ENCODE results near the gene EXOC3L2.

The EXOC3L2 gene

GRCh38 chr19:45223879-45224278 is 21.3 kb downstream of the EXOC3L2 start:
- in situ Hi-C loops (cut with MboI; ENCODE audit: low sequenced_read_pairs): no loop called here

GRCh38 chr19:45222724-45223123 is 22.5 kb downstream of the EXOC3L2 start:
- in situ Hi-C loops (cut with MboI; ENCODE audit: low sequenced_read_pairs): no loop called here

GRCh38 chr19:45218911-45219743 is 26.1 kb downstream of the EXOC3L2 start:
- in situ Hi-C loops (cut with MboI; ENCODE audit: low sequenced_read_pairs): no loop called here

GRCh38 chr19:45218426-45218825 is 26.8 kb downstream of the EXOC3L2 start:
- in situ Hi-C loops (cut with MboI; ENCODE audit: low sequenced_read_pairs): no loop called here

- in situ Hi-C loops (cut with MboI; ENCODE audit: low sequenced_read_pairs): no loop called here
Observed at GRCh38 chr19:45217957-45218334, 27.3 kb downstream of the EXOC3L2 start.

- in situ Hi-C loops (cut with MboI; ENCODE audit: low sequenced_read_pairs): no loop called here
Observed at GRCh38 chr19:45217193-45217956, 27.8 kb downstream of the EXOC3L2 start.

- in situ Hi-C loops (cut with MboI; ENCODE audit: low sequenced_read_pairs): no loop called here
Observed at GRCh38 chr19:45216667-45217066, 28.5 kb downstream of the EXOC3L2 start.

- in situ Hi-C loops (cut with MboI; ENCODE audit: low sequenced_read_pairs): no loop called here
Observed at GRCh38 chr19:45215391-45216191, 29.6 kb downstream of the EXOC3L2 start.

- in situ Hi-C loops (cut with MboI; ENCODE audit: low sequenced_read_pairs): no loop called here
Observed at GRCh38 chr19:45213031-45213430, 32.2 kb downstream of the EXOC3L2 start.

GRCh38 chr19:45211751-45212381 is 33.3 kb downstream of the EXOC3L2 start:
- in situ Hi-C loops (cut with MboI; ENCODE audit: low sequenced_read_pairs): no loop called here

- in situ Hi-C loops (cut with MboI; ENCODE audit: low sequenced_read_pairs): no loop called here
Observed at GRCh38 chr19:45206328-45206727, 38.9 kb downstream of the EXOC3L2 start.

- in situ Hi-C loops (cut with MboI; ENCODE audit: low sequenced_read_pairs): no loop called here
Observed at GRCh38 chr19:45205810-45206209, 39.4 kb downstream of the EXOC3L2 start.

- in situ Hi-C loops (cut with MboI; ENCODE audit: low sequenced_read_pairs): no loop called here
Observed at GRCh38 chr19:45202637-45203036, 42.6 kb downstream of the EXOC3L2 start.

- in situ Hi-C loops (cut with MboI; ENCODE audit: low sequenced_read_pairs): no loop called here
Observed at GRCh38 chr19:45200568-45200967, 44.6 kb downstream of the EXOC3L2 start.

GRCh38 chr19:45195764-45196163 is 49.4 kb downstream of the EXOC3L2 start:
- in situ Hi-C loops (cut with MboI; ENCODE audit: low sequenced_read_pairs): no loop called here

- in situ Hi-C loops (cut with MboI; ENCODE audit: low sequenced_read_pairs): no loop called here
Observed at GRCh38 chr19:45191375-45191774, 53.8 kb downstream of the EXOC3L2 start.

GRCh38 chr19:45189971-45190370 is 55.2 kb downstream of the EXOC3L2 start:
- in situ Hi-C loops (cut with MboI; ENCODE audit: low sequenced_read_pairs): no loop called here

GRCh38 chr19:45187421-45188100 is 57.6 kb downstream of the EXOC3L2 start:
- in situ Hi-C loops (cut with MboI; ENCODE audit: low sequenced_read_pairs): no loop called here

- in situ Hi-C loops (cut with MboI; ENCODE audit: low sequenced_read_pairs): no loop called here
Observed at GRCh38 chr19:45186509-45187334, 58.5 kb downstream of the EXOC3L2 start.

All from HL-60/S4 (cell line).